Vagina (tissue), 2 donors: ENCODE measurements around the gene ACTR3C. TPM values are rescaled to one million over a fixed set of nuclear protein-coding genes. Genes with fewer than 3 reads are reported as not detected.
"Not testable (repeated sequence)": the region's sequence is repeated elsewhere in the genome, so short reads cannot be mapped to it uniquely, and the experiment has no call there.

Experiments
- DNase-seq, 2 donors: peaks; one replicate each; pipeline ENCODE4 v3.0.0-alpha.2; 2017; ENCODE audit errors: extremely low spot score in 2 of 2
- H3K27ac ChIP-seq: fragments of 200-600 bp; sonication (generic); one replicate; pipeline ENCODE4 v1.5.1; 2019
- H3K27me3 ChIP-seq: fragments of 200-600 bp; sonication (generic); one replicate; pipeline ENCODE4 v1.5.1; 2019
- H3K36me3 ChIP-seq, 2 donors: fragments of 200-600 bp; sonication (generic); one replicate each; pipeline ENCODE4 v1.5.1; 2017 to 2019
- H3K4me1 ChIP-seq: fragments of 200-600 bp; sonication (generic); one replicate; pipeline ENCODE4 v1.5.1; 2019
- H3K4me3 ChIP-seq, 2 donors: fragments of 200-600 bp; sonication (generic); 1 replicate in 1 of 2; 2 replicates in 1 of 2; pipeline ENCODE4 v1.5.1; 2016 to 2019
- H3K9me3 ChIP-seq: fragments of 200-600 bp; sonication (generic); one replicate; pipeline ENCODE4 v1.5.1; 2019
- intact Hi-C: fragments of 100-400 bp; cut with DNase I; formaldehyde crosslinking; loops from one replicate; pipeline ENCODE4 v1.15.1; 2023
- total RNA-seq: library from RNA; depleted of rRNA; stranded (reverse); fragments of >200 nt; gene quantifications from one replicate; pipeline ENCODE4 v1.2.3, GENCODE V29; 2016
- TF ChIP-seq, protein P1 (sequence below), 3 experiments: fragments of 450-650 bp in 2 of 3; fragments of 200-600 bp in 1 of 3; sonication (generic) in 1 of 3; IDR thresholded peaks; one replicate each; pipeline ENCODE4 v1.5.1; 2017 to 2019; ENCODE audit warnings: antibody characterized with exemption in 3 of 3, mild to moderate bottlenecking in 2 of 3, moderate library complexity in 2 of 3

Gene ACTR3C
- total RNA-seq, 1 donor from 2014 or later: 24.1 TPM

- H3K36me3 ChIP-seq, DNase-seq, H3K4me3 ChIP-seq, H3K9me3 ChIP-seq, H3K27ac ChIP-seq, H3K27me3 ChIP-seq, H3K4me1 ChIP-seq, intact Hi-C loops: not testable (repeated sequence)
Measured at GRCh38 chr7:150297978-150298377, 25.4 kb downstream of the ACTR3C start.

GRCh38 chr7:150296802-150297201, 26.5 kb downstream of the ACTR3C start:
- intact Hi-C loops, H3K4me1 ChIP-seq, H3K9me3 ChIP-seq, H3K4me3 ChIP-seq, H3K27me3 ChIP-seq, DNase-seq, H3K27ac ChIP-seq, H3K36me3 ChIP-seq: not testable (repeated sequence)

DNA sequence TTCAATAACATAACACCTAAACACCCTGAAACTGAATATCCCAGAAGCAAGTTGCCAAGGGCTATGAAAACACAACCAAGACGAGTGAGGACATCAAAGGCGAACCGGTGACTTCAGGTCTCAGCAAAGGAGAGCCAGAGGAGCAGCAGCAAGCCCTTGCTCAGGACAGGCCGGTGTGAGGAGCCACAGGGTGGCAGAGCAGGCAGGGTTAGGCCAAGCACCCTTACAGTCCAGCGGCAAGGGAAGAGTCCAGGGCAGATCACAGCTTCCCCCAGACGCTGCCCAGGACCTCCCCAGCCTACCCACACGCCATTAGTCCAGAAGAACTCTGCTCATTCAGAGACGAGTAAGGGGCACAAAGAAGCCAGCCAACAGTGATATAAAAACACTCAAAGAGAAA, 27.7 kb downstream of the ACTR3C start:
- intact Hi-C loops: not testable (repeated sequence)

DNA sequence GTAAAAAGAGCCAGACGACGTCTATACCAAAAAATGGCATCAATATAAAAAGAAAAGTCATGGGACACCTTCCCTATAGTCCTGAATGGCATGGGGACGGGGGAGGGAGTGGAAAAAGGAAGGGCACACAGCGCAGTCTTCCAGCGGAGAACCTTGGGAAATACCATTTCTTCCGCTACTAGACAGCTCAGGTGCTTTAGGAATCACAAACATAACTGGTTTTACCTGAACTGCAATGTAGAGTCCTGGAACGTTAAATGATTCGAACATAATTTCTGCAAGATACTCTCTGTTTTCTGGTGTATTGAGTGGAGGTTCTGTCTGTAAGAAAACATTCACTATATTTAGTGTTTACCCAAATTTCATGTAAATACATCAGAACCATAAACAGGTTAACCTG, 28.3 kb downstream of the ACTR3C start:
- H3K4me3 ChIP-seq, H3K27ac ChIP-seq, H3K27me3 ChIP-seq, H3K4me1 ChIP-seq, H3K36me3 ChIP-seq, intact Hi-C loops, H3K9me3 ChIP-seq, DNase-seq: not testable (repeated sequence)

More for the DNA sequence above, 27.7 kb downstream of the ACTR3C start:
- DNase-seq, H3K27me3 ChIP-seq, H3K4me3 ChIP-seq, H3K9me3 ChIP-seq, H3K27ac ChIP-seq, H3K4me1 ChIP-seq, H3K36me3 ChIP-seq: not testable (repeated sequence)

DNA sequence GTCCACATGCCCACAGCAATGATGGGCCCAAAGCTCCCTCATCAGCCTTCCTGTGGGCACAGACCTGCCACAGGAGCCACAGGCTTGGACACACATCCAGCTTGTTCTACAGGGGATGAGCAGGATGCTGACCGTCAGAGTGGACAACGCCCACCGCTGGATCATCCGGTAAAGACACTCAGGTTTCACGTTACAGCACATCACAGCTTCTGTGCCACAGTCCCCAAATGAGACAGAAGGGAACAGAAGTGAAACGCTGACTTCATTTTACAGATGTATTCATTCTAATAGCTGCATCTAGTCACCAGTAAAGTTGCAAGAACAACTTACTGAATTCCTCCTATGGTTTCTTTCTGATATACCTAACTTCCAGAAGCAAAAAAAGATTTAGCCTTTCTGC, 33.0 kb downstream of the ACTR3C start:
- H3K9me3 ChIP-seq, DNase-seq, intact Hi-C loops: not testable (repeated sequence)

GRCh38 chr7:150288816-150289215, 34.5 kb downstream of the ACTR3C start:
- H3K4me3 ChIP-seq, H3K9me3 ChIP-seq, H3K27ac ChIP-seq, H3K27me3 ChIP-seq, DNase-seq, intact Hi-C loops, H3K36me3 ChIP-seq, H3K4me1 ChIP-seq: not testable (repeated sequence)

More for the DNA sequence above, 33.0 kb downstream of the ACTR3C start:
- H3K36me3 ChIP-seq, H3K27me3 ChIP-seq, H3K27ac ChIP-seq, H3K4me3 ChIP-seq, H3K4me1 ChIP-seq: not testable (repeated sequence)

GRCh38 chr7:150287815-150288214, 35.5 kb downstream of the ACTR3C start:
- H3K4me1 ChIP-seq, H3K4me3 ChIP-seq, intact Hi-C loops, DNase-seq, H3K27me3 ChIP-seq, H3K27ac ChIP-seq, H3K9me3 ChIP-seq, H3K36me3 ChIP-seq: not testable (repeated sequence)

DNA sequence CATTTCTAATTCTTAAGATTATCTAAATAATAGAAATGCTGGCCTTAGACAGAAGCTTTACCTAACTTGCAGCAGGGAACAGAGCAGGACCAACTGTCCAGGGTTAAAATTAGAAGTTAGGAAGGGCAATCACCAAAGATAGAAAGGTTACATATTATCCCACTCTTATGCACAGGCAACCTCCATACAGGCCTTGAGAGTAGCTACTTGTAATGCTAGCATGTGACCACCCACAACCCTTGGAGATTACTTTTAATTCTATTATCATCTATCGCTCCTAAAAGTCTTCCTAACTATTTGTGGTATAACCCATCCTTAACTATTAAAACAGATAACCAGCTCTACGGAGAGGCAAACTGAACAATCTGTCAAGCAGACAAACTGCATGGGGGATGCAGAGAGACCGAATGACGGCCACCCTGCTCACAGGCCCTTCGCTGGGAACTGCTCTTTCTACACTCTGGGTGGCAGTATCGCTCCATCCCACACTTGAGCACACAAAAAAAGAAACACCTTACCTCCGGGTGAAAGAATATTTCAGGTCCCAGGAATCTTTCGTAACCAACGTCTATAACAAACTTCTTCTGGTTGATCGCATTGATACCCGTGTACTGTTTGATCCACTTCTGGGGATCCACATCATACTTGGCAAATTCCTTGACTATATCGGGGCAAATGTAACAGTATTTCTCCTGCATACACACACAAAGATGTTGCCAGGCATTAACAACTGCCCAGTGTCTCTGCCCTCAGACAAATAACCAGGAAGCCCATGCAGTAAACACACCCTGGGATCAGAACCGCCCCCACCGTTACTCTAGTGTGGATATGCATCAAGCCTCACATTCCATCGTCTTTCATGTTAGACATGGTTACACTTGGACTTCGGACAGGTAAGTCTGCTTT, 37.2 kb downstream of the ACTR3C start:
- intact Hi-C loops, H3K9me3 ChIP-seq, H3K27ac ChIP-seq, H3K27me3 ChIP-seq, H3K36me3 ChIP-seq, H3K4me3 ChIP-seq, DNase-seq, H3K4me1 ChIP-seq: not testable (repeated sequence)
- TF ChIP-seq, protein P1, sequence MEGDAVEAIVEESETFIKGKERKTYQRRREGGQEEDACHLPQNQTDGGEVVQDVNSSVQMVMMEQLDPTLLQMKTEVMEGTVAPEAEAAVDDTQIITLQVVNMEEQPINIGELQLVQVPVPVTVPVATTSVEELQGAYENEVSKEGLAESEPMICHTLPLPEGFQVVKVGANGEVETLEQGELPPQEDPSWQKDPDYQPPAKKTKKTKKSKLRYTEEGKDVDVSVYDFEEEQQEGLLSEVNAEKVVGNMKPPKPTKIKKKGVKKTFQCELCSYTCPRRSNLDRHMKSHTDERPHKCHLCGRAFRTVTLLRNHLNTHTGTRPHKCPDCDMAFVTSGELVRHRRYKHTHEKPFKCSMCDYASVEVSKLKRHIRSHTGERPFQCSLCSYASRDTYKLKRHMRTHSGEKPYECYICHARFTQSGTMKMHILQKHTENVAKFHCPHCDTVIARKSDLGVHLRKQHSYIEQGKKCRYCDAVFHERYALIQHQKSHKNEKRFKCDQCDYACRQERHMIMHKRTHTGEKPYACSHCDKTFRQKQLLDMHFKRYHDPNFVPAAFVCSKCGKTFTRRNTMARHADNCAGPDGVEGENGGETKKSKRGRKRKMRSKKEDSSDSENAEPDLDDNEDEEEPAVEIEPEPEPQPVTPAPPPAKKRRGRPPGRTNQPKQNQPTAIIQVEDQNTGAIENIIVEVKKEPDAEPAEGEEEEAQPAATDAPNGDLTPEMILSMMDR (IDR thresholded peaks at IDR 0.05): peak; percentile 27 to 40 (median 37)

GRCh38 chr7:150283608-150284007, 39.7 kb downstream of the ACTR3C start:
- H3K4me1 ChIP-seq, H3K36me3 ChIP-seq, H3K27ac ChIP-seq, H3K4me3 ChIP-seq, intact Hi-C loops, DNase-seq, H3K9me3 ChIP-seq, H3K27me3 ChIP-seq: not testable (repeated sequence)

- DNase-seq, intact Hi-C loops, H3K4me1 ChIP-seq, H3K9me3 ChIP-seq, H3K27ac ChIP-seq, H3K36me3 ChIP-seq, H3K27me3 ChIP-seq, H3K4me3 ChIP-seq: not testable (repeated sequence)
Measured at GRCh38 chr7:150283111-150283510, 40.2 kb downstream of the ACTR3C start.

GRCh38 chr7:150281681-150282403, 41.5 kb downstream of the ACTR3C start:
- H3K27ac ChIP-seq, intact Hi-C loops, H3K4me3 ChIP-seq, H3K27me3 ChIP-seq, H3K4me1 ChIP-seq, DNase-seq, H3K36me3 ChIP-seq, H3K9me3 ChIP-seq: not testable (repeated sequence)

DNA sequence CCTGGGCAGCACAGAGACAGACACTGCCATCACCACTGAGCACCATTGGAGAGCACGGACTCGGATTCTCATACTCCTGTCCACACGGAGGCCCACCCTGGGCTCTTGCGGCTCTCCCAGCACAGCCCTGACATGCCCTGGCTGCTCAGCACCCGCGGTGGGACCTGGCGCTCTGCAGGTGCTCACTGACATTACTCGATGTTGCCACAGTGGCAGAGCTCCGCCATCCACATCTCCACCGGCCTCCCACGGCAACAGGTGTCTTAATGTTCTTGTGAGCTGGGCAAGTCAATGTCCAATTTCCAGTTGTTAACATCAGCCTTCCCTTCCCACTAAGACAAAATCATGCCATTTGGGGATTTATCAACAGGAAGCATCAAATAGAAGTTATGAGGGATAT, 45.0 kb downstream of the ACTR3C start:
- DNase-seq, H3K27me3 ChIP-seq, H3K36me3 ChIP-seq, H3K9me3 ChIP-seq, H3K4me1 ChIP-seq, H3K4me3 ChIP-seq, H3K27ac ChIP-seq, intact Hi-C loops: not testable (repeated sequence)
